K562 (cell line): Measurements from ENCODE around the gene MBD5. TPM values are rescaled to one million over a fixed set of nuclear protein-coding genes. Genes with fewer than 3 reads are reported as not detected.

Source experiments
- CEBPZ ChIP-seq: fragments of 150-350 bp; IDR thresholded peaks from 2 replicates; pipeline ENCODE4 v1.6.1; 2014; ENCODE audit warnings: low read depth, mild to moderate bottlenecking, low read length, borderline replicate concordance
- CREB3L1 ChIP-seq: fragments of 450-650 bp; IDR thresholded peaks from 2 replicates; pipeline ENCODE4 v1.6.1; 2014; ENCODE audit warnings: low read depth, mild to moderate bottlenecking, moderate library complexity, borderline replicate concordance
- ILF3 ChIP-seq: fragments of 450-650 bp; IDR thresholded peaks from 2 replicates; pipeline ENCODE4 v1.6.1; 2018; ENCODE audit warnings: antibody characterized with exemption, mild to moderate bottlenecking, moderate library complexity, borderline replicate concordance
- KLF10 ChIP-seq: fragments of 250-450 bp; sonication (Bioruptor Pico); IDR thresholded peaks from 2 replicates; pipeline ENCODE4 v1.6.1; 2021; ENCODE audit warnings: matching md5 sums
- MYNN ChIP-seq, 2 experiments: sonication (generic); formaldehyde crosslinking in 1 of 2; IDR thresholded peaks; 2 replicates each; pipeline versions ENCODE4 v1.5.0 to v1.6.1; 2016 to 2020; ENCODE audit warnings: antibody characterized with exemption in 1 of 2, missing genetic modification reagents in 1 of 2
- NCOA1 ChIP-seq: fragments of 450-650 bp; IDR thresholded peaks from 2 replicates; pipeline ENCODE4 v1.6.1; 2016; ENCODE audit warnings: low read depth
- NR2C1 ChIP-seq, 2 experiments: fragments of 450-650 bp; IDR thresholded peaks; 2 replicates each; pipeline ENCODE4 v1.6.1; 2017; ENCODE audit warnings: mild to moderate bottlenecking in 2 of 2, antibody characterized with exemption in 1 of 2, inconsistent platforms in 1 of 2, missing compliant biosample characterization in 1 of 2, missing genetic modification characterization in 1 of 2
- PBX2 ChIP-seq, 2 experiments: IDR thresholded peaks in 1 of 2; conservative IDR thresholded peaks in 1 of 2; 2 replicates each; pipeline ENCODE4 v1.6.1; 2016; ENCODE audit warnings: low read depth in 2 of 2, mild to moderate bottlenecking in 1 of 2, missing compliant biosample characterization in 1 of 2, missing genetic modification characterization in 1 of 2, moderate library complexity in 1 of 2
- RFX1 ChIP-seq: fragments of 450-650 bp; IDR thresholded peaks from 2 replicates; pipeline ENCODE4 v1.6.1; 2016; ENCODE audit warnings: mild to moderate bottlenecking, moderate library complexity
- RHOXF2B ChIP-seq: fragments of 250-450 bp; sonication (Bioruptor Pico); conservative IDR thresholded peaks from 2 replicates; pipeline ENCODE4 v1.5.1; 2021
- SIRT6 ChIP-seq: IDR thresholded peaks from one replicate; pipeline ENCODE4 v1.6.1; 2012; ENCODE audit warnings: low read depth, mild to moderate bottlenecking, control low read depth, inconsistent platforms, low read length, moderate library complexity
- ZBTB11 ChIP-seq, 3 experiments: fragments of 200-800 bp in 1 of 3; fragments of 250-450 bp in 1 of 3; fragments of 450-650 bp in 1 of 3; sonication (Bioruptor Pico) in 1 of 3; sonication (Bioruptor generic) in 1 of 3; formaldehyde crosslinking in 1 of 3; IDR thresholded peaks; 2 replicates each; pipeline versions ENCODE4 v1.6.1 to v1.8.0; 2016 to 2022; ENCODE audit warnings: mild to moderate bottlenecking in 2 of 3, missing genetic modification characterization in 2 of 3, missing compliant biosample characterization in 1 of 3, moderate library complexity in 1 of 3
- ZNF217 ChIP-seq: sonication (generic); formaldehyde crosslinking; IDR thresholded peaks from 2 replicates; pipeline ENCODE4 v1.8.0; 2022; ENCODE audit warnings: mild to moderate bottlenecking, missing genetic modification reagents
- ZNF707 ChIP-seq: fragments of 250-450 bp; sonication (Bioruptor Pico); conservative IDR thresholded peaks from 2 replicates; pipeline ENCODE4 v1.8.0; 2022; ENCODE audit warnings: inconsistent platforms, mild to moderate bottlenecking, moderate library complexity
- ZNF766 ChIP-seq: fragments of 200-800 bp; sonication (Bioruptor generic); conservative IDR thresholded peaks from 2 replicates; pipeline ENCODE4 v1.6.1; 2016; ENCODE audit warnings: missing genetic modification characterization, missing compliant biosample characterization
- polyA plus RNA-seq, 8 experiments: library from polyadenylated mRNA; depleted of rRNA in 4 of 8; stranded (reverse) in 5 of 8; unstranded in 3 of 8; fragments of >200 nt; fragmentation: Nextera tagmentation in 2 of 8; fragmentation: Illumina TruSeq in 1 of 8; extraction: Ambion mirVana in 2 of 8; extraction: Trizol in 1 of 8; gene quantifications; 2 replicates each; pipeline versions ENCODE4 v1.2.1 to v1.2.3, GENCODE V29; 2011 to 2014; ENCODE audit warnings: inconsistent platforms in 1 of 8, missing spikeins in 1 of 8
- total RNA-seq, 7 experiments: library from RNA; depleted of rRNA in 6 of 7; stranded (reverse); fragments of >200 nt in 6 of 7; fragmentation: Illumina TruSeq in 2 of 7; extraction: Trizol in 2 of 7; gene quantifications; 2 replicates each; pipeline versions ENCODE4 v1.2.1 to v1.2.3, GENCODE V29; 2011 to 2021; ENCODE audit warnings: low replicate concordance in 1 of 7

MBD5 gene
- total and polyA plus RNA-seq, 9 of the 15 experiments (the other 6 are each of a cell fraction or from before 2014, with no cell fraction given): 3.4 to 14.5 (median 9.0) TPM

- TF ChIP-seq SIRT6 (no peak), CEBPZ (no peak), ZNF707 (no peak), ZBTB11 (CRISPR knock-in tag; IDR thresholded peaks at IDR 0.05) (no peak), RFX1 (no peak), ZNF217 (CRISPR knock-in tag) (no peak), MYNN (IDR thresholded peaks at IDR 0.05) (no peak), MYNN (CRISPR knock-in tag; IDR thresholded peaks at IDR 0.05) (no peak), KLF10 (CRISPR knock-in tag) (no peak), ZNF766 (CRISPR knock-in tag) (no peak), CREB3L1 (peak; percentile 36; the same call in 1 of the 2 replicates), NCOA1 (no peak), NR2C1 (IDR thresholded peaks at IDR 0.05) (no peak), NR2C1 (tag; IDR thresholded peaks at IDR 0.05) (no peak), PBX2 (CRISPR knock-in tag; IDR thresholded peaks at IDR 0.05; ENCODE audit: low read depth) (no peak), PBX2 (tag; conservative IDR thresholded peaks at IDR 0.05; ENCODE audit: low read depth) (no peak), RHOXF2B (CRISPR knock-in tag) (no peak), ILF3 (no peak)
These were observed 488.5 kb downstream of the MBD5 start (continued) for GRCh38 chr2:148509288-148509902.
